ENCODE data around the gene SPACA5B.

GRCh38 chrX:48179691-48180090 is 49.3 kb downstream of the SPACA5B start:
- TF ChIP-seq GATA2 (IDR thresholded peaks at IDR 0.05; ENCODE audit: low read depth, low read length), result no peak
- no peak for TF ChIP-seq GATA3 (IDR thresholded peaks at IDR 0.05; ENCODE audit: low read depth, low read length)
